Adrenal gland (tissue), 5 donors: ENCODE data around the gene SHISA7.

Experiments used
- CTCF ChIP-seq, 6 experiments: fragments of 450-650 bp in 4 of 6; fragments of 200-600 bp in 2 of 6; sonication (generic) in 1 of 6; IDR thresholded peaks; 1 replicate in 5 of 6; 2 replicates in 1 of 6; pipeline versions ENCODE4 v1.5.1 to v1.8.0; 2016 to 2021; ENCODE audit warnings: antibody characterized with exemption in 6 of 6, mild to moderate bottlenecking in 2 of 6, moderate library complexity in 1 of 6
- POLR2A ChIP-seq, 2 donors: fragments of 450-650 bp; IDR thresholded peaks; one replicate each; pipeline ENCODE4 v1.6.1; 2017; ENCODE audit warnings: antibody characterized with exemption in 2 of 2, mild to moderate bottlenecking in 2 of 2, moderate library complexity in 1 of 2
- donor health status: DM: no; HTN: no; CAD: no.

- no peak for TF ChIP-seq CTCF (IDR thresholded peaks at IDR 0.05)
- TF ChIP-seq POLR2A (IDR thresholded peaks at IDR 0.05): no peak
Observed at GRCh38 chr19:55408533-55408872, 34.6 kb downstream of the SHISA7 start.
